SKM-1 treated with dmso at 0.1 percent for 144 hours (cell line): ENCODE results near the gene ZNF582.
A peak's percentile ranks its signal among the peaks of the same experiment; 100 is the strongest.

Source experiments
- DNase-seq: peaks from one replicate; lab custom pipeline; 2025; ENCODE audit not compliant: unreplicated experiment; lab: John Stamatoyannopoulos, UW

Gene ZNF582

DNA sequence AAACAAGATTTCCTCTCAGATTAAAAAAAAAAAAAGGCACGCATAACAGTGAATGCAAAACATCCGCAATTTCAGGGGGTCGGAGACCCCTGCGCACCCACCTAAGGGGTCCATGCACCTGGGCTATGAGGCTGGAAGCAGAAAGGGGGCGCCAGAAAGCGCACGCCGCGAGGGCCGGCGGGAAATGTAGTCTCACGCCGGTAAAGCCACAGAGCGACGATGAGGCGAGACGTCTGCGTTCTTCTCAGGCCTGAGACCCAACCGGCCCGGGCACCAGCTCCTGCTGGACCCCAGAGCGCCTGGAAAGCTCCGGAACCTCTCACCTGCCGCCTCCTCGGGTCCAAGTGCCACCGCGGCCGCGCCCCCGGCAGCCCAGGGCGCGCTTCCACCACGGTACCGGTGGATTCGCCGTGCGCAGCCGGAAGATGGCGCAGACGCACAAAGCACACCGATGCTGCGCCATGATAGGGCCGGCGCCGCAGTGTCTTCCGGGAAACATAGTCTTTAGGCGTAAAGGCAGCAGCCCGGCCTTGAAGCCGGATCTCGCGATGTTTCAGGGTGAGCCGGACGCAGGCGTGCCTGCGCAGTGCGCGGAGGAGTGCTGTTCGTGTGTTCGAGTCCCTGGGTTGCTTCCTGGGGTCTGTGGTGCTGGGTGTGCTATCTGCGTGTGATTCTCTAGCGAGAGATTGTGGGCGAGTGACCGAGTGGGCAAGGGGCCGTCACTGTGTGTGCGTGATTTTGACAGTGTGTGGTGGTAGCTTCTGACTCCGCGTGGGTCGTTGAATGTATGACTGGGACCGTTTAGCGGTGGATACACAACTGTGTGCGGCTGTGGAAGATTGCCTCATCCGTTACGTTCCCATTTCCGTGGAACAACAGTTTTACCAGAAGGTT lies at the start of gene ZNF582:
Gene ZNF582, minus strand, starts transcription at position 416 of the 894 bp plus-strand sequence. CDS start 1,782 bp downstream, outside the sequence.
- peak; percentile 84 for DNase-seq

DNA sequence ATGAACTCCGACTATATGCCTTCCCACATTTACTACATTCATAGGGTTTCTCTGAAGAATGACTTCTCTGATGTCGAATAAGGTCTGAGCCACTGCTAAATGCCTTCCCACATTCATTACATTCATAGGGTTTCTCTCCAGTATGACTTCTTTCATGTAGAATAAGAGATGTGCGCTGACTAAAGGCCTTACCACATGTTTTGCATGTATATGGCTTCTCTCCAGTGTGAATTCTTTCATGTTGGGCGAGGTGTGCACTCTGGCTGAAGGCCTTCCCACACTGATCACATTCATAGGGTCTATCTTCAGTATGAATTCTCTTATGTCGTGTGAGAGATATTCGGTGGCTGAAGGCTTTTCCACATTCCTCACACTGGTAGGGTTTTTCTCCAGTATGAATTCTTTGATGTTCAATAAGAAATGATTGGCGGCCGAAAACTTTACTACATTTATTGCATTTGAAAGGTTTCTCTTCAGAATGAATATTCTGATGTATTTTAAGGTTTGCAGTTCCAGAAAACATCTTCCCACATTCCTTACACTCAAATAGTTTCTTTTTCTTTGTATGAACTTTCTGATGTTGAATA lies 48.0 kb upstream of the ZNF582 start:
- no peak for DNase-seq

DNA sequence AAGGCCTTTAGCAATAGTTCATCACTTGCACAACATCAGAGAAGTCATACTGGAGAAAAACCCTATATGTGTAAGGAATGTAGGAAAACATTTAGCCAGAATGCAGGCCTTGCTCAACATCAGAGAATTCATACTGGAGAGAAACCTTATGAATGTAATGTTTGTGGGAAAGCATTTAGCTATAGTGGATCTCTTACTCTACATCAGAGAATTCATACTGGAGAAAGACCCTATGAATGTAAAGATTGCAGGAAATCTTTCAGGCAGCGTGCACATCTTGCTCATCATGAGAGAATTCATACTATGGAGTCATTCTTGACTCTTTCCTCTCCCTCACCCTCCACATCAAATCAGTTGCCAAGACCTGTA lies 30.6 kb upstream of the ZNF582 start:
- no peak for DNase-seq

DNA sequence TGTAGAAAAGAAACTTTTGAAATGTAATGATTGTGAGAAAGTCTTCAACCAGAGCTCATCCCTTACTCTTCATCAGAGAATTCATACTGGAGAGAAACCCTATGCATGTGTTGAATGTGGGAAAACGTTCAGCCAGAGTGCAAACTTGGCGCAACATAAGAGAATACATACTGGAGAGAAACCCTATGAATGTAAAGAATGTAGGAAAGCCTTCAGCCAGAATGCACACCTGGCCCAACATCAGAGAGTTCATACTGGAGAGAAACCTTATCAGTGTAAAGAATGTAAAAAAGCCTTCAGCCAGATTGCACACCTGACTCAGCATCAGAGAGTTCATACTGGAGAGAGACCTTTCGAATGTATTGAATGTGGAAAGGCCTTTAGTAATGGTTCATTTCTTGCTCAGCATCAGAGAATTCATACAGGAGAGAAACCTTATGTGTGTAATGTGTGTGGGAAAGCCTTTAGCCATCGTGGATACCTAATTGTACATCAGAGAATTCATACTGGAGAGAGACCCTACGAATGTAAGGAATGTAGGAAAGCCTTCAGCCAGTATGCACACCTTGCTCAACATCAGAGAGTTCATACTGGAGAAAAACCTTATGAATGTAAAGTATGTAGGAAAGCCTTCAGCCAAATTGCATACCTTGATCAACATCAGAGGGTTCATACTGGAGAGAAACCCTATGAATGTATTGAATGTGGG lies 30.1 kb upstream of the ZNF582 start:
- DNase-seq = no peak

DNA sequence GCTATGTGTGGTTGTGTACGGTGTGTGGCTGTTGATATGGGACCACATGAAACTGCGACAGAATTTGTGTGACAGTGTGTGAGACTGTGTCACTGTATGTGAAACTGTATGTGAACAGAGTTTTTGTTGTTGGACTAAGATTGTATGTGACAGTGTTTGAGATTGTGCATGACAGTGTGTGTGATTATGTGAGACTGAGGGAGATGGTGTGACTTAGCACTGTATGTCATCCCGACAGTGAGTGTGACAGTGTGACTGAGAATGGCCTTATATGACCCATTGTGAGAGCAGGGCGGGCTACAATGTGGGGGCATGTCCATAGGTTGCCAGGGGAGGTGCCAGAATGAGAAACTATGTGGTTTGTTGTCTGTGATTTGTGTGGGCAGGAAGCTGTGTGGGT lies 11.7 kb upstream of the ZNF582 start:
- DNase-seq = no peak

DNA sequence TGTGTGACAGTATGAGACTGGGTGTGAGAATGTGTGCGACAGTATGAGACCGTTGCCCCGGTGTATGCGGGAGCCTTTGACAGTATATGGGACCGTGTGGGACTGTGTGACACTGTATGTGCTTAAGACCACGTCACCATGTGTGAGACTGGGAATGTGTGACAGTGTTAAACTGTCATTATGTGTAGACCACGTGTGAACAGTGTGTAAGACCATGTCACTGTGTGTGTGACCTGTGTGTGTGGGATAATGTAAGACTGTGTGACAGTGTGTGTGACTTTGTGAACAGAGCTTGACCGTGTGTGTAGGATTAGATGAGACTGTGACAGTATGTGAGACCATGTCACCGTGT lies 11.3 kb upstream of the ZNF582 start:
- DNase-seq = no peak

DNA sequence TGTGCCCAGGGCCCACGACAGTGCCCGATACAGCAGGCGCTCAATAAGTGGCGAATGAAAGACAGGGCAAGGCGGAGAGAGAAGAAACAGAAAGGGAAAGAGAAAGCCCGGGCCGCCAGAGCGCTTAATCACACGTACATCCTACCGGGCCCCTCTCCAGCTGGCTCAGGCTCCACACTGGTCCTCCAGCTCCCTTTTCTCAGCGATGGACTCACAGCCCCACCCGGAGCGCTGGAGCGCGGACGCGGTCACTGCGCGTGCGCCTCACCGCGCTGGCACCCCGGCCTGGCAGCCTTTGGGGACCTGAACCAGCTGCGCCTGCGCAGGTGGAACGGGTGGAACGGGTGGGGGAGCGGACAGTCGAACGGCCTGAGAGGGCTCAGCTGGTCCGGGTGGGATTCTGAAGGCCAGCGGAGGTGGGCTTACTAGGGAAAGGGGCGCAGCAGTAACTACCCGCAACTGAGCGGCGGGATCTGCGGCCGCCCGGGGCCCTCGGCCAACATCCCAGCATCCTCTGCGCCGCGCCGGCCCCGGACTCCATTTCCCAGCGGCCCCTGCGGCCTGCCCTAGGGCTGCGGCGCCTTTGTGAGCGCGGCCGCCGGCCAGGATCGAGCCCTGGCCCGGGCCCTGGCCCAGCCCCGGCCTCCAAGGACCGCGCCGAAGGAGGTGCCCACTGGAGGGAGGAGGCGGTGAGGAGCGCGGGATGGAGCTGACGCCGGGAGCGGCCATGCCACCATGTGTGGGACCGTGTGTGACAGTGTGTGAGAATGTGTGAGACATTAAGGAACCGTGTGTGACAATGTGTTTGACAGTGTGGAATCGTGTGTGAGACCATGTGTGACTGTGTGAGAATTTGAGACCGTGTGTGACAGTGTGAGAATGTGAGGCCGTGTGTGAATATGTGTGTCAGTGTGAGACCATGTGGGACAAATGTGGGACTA lies 10.7 kb upstream of the ZNF582 start, which contains the start of gene ZNF583:
Gene ZNF583, plus strand, starts transcription at position 569 of the 941 bp plus-strand sequence. CDS start 2,783 bp downstream, outside the sequence.
- DNase-seq = peak; percentile 50

DNA sequence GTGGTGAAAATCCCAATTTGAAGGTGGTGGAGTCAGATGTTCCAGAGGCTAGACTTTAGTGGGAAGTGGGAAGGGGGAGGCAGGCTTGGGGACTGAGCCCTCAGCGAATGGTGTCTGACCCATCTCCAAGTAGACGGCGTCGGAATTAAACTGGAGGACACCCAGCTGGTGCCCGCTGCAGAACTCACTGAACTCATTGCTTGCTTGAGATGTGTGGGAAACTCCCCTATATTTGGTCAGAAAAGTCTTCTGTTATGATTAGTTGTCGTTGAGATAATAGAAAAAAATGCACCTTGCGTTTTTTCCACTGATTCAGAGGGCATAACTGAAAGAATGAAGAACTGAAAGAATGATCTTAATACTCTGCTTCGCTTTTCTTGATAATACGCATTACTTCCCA lies 9.9 kb upstream of the ZNF582 start:
- no peak for DNase-seq

DNA sequence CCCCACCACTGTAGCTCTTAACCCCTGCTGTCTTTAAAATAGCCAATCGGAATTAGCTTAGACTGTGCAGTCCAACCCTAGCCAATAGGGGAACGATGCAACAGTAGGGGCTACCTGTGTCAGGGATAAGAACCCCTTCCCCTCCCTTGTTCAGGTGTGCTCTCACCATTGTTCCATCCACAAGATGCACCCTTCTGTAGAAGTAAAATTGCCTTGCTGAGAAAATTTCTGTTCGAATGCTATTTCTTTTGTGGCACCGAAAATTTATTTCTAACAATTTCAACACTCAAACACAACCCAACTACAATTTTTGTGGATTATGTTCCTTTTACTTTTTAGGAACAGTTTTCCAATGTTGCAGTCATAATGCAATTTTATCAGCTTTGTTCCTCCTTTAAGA lies 7.2 kb upstream of the ZNF582 start:
- no peak for DNase-seq

DNA sequence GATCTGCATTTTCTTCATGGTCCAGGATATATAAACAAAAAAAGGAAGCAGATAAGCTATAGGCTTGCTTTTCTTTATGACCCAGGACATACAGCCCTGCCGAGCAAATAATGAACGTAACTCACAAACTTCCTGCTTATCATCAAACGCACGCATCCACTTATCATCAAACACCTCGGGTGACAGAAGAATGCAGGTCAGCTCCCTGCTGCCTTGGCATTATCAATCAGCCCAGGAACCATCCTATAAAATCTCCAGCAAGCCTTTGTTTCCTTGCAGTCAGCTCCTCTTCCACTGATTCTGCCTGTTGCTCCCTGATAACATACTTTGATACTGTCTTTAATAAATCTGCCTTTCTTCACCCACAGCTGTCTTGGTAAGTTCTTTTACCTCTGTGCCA lies 5.5 kb upstream of the ZNF582 start:
- DNase-seq = no peak

DNA sequence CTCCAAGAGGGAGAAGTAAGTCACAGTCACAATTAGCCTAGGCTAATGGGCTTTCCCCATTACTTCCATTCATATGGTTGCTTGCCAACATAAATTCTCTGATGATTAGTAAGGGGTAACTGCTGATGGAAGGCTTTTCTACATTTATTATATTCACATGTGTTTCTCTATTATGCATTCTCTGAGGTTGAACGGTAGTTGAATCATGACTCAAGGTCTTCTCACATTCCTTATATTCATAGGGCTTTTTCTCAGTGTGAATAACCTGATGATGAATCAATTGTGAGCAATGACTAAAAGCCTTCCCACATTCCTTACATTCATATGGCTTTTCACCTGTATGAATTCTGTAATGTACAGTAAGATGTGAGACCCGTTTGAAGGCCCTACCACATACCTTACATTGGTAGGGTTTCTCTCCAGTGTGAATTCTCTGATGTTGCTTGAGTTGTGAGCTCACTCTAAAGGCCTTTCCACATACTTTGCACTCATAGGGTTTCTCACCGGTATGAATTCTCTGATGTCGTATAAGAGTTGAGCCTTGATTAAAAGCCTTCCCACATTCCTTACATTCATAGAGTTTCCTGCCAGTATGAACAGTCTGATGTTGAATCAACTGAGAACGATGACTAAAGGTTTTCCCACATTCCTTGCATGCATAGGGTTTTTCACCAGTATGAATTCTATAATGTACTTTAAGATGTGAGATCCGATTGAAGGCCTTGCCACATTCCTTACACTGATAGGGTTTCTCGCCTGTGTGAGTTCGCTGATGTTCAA lies 9.3 kb downstream of the ZNF582 start:
- no peak for DNase-seq

DNA sequence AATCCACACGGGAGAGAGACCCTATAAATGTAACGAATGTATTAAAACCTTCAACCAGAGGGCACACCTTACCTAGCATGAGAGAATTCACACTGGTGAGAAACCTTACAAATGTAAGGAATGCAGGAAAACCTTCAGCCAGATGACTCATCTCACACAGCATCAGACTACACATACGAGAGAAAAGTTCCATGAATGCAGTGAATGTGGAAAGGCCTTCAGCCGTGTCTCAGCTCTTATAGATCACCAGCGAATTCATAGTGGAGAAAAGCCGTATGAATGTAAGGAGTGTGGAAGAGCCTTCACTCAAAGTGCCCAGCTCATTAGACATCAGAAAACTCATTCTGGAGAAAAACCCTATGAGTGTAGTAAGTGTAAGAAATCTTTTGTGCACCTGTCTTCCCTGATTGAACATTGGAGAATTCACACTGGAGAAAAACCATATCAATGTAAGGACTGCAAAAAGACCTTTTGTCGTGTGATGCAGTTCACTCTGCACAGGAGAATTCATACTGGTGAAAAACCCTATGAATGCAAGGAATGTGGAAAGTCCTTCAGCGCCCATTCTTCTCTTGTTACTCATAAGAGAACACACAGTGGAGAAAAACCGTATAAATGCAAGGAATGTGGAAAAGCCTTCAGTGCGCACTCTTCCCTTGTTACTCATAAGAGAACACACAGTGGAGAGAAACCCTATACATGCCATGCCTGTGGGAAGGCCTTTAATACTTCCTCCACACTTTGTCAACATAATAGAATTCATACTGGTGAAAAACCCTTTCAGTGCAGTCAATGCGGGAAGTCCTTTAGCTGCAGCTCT lies 16.0 kb downstream of the ZNF582 start:
- DNase-seq = no peak

DNA sequence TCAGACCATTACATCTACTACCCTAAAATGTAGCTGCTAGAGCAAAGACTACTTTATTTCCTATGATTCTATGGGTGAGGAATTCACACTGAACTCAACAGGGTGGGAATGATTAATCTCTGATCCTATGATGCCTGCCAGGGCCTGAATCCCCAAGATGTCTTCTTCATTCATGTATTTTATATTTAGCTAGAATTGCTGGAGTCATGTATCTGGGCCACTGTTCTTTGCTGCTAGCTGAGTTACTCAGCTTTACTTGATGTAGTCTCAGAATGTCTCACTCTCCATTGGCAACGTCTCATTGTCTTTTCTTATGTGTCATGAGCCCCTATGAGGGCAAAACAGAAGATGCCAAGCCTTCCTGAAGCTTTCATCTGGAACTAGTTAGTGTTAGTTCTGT lies 21.1 kb downstream of the ZNF582 start:
- DNase-seq = no peak

DNA sequence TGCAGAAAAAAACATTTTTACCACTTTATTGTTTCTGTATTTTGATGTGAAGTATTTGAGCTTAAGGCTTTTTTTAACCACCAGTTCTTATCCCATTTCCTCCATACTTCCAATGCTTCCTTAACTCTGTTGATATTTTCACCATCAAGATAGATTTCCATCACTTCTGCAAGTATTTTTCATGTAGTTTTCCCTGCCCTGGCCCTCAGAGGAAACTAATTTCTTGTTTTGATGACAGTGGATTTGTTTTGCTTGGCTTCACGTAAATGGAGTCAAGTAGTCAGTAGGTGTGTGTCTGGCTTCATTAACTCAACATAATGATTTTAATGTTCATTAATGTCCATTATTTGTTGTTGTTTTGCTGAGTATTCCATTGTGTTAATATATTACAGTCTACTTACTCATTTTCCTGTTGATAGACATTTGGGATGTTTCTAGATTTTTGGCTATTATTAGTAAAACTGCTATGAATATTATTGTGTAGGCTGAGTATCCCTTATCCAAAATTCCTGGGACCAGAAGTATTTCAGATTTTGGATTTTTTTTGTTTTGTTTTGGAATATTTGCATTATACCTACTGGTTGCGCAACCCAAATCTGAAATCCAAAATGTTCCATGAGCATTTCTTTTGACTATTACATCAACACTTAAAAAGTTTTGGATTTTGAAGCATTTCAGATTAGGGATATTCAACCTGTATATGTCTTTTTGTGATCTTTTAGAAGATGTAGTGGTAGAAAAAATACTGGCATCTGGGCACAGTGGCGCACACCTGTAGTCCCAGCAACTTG lies 23.3 kb downstream of the ZNF582 start:
- DNase-seq = no peak

DNA sequence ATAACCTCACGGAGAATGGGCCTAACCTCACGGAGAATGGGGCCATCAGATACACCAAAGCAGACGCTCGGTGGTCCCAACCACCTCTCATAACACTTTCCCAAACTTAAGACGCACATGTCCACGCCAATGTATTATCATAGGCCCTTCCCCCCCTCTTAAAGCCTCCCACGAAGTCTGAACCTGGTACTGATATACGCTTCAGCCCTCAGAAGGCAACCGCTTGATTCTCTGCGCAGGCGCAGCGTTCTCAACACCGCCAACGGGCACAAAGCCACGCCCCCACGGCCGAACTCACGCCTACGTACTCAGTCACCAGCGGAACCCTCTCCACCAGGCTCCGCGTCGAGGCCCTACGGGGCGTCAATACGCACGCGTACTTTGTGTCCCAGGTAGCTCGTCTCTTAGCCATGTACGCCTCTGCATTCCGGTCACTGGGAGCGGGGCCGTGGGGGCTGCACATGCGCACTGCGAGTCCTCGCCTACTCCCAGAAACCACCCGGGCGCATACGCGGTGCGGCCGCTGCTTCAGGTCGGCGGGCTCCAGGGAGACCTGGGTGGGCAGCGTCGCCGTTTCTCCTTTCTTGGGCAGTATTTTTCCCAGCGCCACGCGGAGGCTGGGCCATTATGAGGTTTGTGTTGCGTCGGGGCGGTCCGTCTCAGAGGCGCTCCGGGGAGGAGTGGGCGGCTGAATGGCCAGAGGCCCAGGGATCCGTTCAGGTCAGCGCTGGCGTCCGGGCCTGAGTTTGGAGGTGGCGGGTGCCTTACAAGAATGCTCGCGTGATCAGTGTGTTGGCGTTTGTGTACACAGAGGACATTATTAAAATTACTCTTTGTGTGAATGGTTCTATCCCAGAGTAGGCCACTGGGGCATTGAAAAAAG lies 25.3 kb downstream of the ZNF582 start:
- DNase-seq = peak; percentile 75

DNA sequence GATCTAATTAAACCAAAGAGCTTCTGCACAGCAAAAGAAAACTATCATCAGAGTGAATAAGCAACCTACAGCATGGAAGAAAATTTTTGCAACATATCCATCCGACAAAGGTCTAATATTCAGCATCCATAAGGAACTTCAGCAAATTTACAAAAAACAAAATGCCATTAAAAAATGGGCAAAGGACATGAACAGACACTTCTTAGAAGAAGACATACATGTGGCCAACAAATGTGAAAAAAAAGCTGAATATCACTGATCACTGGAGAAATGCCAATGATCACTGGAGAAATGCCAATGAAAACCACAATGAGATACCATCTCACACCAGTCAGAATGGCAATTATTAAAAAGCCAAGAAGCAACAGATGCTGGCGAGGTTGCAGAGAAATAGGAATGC lies 32.5 kb downstream of the ZNF582 start:
- DNase-seq = no peak

DNA sequence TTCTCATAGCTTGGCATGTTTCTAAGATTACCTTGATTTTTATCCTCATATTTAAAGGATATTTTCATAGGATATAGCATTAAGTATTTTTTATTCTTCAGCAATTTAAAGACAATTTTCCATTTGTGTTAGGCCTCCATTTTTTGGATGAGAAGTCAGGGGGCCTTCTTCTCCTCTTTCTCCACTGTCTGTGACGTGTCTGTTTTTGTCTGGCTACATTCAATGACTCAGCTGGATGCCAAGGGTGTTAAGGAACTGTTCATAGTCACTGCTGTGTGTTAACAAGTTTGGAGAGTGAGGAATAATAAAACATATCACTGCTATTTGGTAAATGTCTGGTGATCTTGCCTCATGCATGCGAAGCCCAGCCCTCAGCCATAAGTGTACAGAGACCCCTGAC lies 36.4 kb downstream of the ZNF582 start:
- DNase-seq = no peak
